ENCODE data around the gene RPS6KB2. TPM values are rescaled to one million over a fixed set of nuclear protein-coding genes. Genes with fewer than 3 reads are reported as not detected.

Gene RPS6KB2
- total and polyA plus RNA-seq, 9 of the 15 experiments (the other 6 are each of a cell fraction or from before 2014, with no cell fraction given), result 0.42 to 122 (median 82.6) TPM

DNA sequence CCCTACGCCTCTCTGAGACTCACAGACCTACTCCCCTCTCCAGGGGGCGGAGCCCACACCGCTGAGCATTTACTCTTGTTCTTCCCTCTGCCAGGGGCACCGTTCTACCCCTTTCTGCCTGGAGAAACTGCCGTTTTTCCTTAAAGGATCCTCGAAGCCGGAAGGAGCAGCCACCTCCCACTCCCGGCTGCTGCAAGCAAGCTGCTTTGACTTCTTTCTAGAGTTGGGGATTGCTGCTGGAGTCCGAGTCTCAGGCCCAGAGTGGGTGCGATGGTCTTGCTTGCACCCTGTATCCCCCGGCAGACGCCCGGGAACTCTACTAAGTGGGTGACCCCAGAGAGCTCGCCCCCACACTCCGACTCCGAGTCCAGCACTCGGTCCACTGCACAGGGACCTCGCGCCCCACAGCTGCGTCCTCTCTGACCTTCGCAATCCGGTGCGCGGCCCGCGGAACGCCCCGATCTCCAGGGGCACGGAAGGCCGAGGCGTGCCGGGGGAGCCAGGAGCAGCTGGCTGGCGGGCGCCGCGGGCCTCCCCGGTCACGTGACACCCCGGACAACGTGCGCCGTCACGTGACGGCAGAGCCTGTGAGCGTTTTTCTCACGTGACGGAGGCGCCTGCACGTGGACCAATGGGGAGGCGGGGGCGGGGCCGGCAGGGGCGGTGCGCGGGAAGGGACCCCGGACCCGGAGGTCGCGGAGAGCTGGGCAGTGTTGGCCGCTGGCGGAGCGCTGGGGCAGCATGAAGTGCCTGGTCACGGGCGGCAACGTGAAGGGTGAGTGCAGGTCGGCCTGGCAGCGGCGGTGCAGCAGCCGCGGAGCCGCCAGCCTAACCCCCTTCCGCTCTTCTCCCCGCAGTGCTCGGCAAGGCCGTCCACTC is 36.8 kb upstream of the RPS6KB2 start, which contains the start of gene RAD9A (continued):
- TF ChIP-seq, protein P1, sequence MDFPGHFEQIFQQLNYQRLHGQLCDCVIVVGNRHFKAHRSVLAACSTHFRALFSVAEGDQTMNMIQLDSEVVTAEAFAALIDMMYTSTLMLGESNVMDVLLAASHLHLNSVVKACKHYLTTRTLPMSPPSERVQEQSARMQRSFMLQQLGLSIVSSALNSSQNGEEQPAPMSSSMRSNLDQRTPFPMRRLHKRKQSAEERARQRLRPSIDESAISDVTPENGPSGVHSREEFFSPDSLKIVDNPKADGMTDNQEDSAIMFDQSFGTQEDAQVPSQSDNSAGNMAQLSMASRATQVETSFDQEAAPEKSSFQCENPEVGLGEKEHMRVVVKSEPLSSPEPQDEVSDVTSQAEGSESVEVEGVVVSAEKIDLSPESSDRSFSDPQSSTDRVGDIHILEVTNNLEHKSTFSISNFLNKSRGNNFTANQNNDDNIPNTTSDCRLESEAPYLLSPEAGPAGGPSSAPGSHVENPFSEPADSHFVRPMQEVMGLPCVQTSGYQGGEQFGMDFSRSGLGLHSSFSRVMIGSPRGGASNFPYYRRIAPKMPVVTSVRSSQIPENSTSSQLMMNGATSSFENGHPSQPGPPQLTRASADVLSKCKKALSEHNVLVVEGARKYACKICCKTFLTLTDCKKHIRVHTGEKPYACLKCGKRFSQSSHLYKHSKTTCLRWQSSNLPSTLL (IDR thresholded peaks at IDR 0.05), result no peak
- TF ChIP-seq SNIP1 (IDR thresholded peaks at IDR 0.05; ENCODE audit: low read depth) (no peak), ZNF146 (CRISPR knock-in tag; IDR thresholded peaks at IDR 0.05; ENCODE audit: unreplicated experiment) (no peak), TARDBP (IDR thresholded peaks at IDR 0.05) (peak; percentile 50; the same call in 1 of the 2 replicates), ZNF75A (CRISPR knock-in tag; IDR thresholded peaks at IDR 0.05) (no peak), ZNF830 (CRISPR knock-in tag; IDR thresholded peaks at IDR 0.05) (no peak), OTX1 (CRISPR knock-in tag; IDR thresholded peaks at IDR 0.05) (no peak), ADNP (tag; IDR thresholded peaks at IDR 0.05) (no peak), HNRNPLL (IDR thresholded peaks at IDR 0.05; ENCODE audit: low read depth, low read length, poor library complexity, severe bottlenecking) (peak; percentile 31), ZNF57 (CRISPR knock-in tag; IDR thresholded peaks at IDR 0.05) (no peak), SIX5 (IDR thresholded peaks at IDR 0.05; ENCODE audit: borderline replicate concordance in 1 of 2, insufficient read depth in 1 of 2, low read depth in 1 of 2, low read length in 2 of 2) (no peak), SREBF1 (IDR thresholded peaks at IDR 0.05; ENCODE audit: borderline replicate concordance, low read depth, low read length) (peak; percentile 83), GTF2F1 (IDR thresholded peaks at IDR 0.05; ENCODE audit: low read depth, low read length) (peak; percentile 69; the same call in 1 of the 2 replicates), MAZ (CRISPR knock-in tag; conservative IDR thresholded peaks at IDR 0.05 in 1 of 2, IDR thresholded peaks at IDR 0.05 in 1 of 2) (peak; percentile 69 to 78)
- TF ChIP-seq, protein P2, sequence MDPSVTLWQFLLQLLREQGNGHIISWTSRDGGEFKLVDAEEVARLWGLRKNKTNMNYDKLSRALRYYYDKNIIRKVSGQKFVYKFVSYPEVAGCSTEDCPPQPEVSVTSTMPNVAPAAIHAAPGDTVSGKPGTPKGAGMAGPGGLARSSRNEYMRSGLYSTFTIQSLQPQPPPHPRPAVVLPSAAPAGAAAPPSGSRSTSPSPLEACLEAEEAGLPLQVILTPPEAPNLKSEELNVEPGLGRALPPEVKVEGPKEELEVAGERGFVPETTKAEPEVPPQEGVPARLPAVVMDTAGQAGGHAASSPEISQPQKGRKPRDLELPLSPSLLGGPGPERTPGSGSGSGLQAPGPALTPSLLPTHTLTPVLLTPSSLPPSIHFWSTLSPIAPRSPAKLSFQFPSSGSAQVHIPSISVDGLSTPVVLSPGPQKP (CRISPR knock-in tag; IDR thresholded peaks at IDR 0.05), result no peak
- TF ChIP-seq, protein P3, sequence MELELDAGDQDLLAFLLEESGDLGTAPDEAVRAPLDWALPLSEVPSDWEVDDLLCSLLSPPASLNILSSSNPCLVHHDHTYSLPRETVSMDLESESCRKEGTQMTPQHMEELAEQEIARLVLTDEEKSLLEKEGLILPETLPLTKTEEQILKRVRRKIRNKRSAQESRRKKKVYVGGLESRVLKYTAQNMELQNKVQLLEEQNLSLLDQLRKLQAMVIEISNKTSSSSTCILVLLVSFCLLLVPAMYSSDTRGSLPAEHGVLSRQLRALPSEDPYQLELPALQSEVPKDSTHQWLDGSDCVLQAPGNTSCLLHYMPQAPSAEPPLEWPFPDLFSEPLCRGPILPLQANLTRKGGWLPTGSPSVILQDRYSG (tag; conservative IDR thresholded peaks at IDR 0.05; ENCODE audit: low read depth), result no peak
- TF ChIP-seq, protein P4, sequence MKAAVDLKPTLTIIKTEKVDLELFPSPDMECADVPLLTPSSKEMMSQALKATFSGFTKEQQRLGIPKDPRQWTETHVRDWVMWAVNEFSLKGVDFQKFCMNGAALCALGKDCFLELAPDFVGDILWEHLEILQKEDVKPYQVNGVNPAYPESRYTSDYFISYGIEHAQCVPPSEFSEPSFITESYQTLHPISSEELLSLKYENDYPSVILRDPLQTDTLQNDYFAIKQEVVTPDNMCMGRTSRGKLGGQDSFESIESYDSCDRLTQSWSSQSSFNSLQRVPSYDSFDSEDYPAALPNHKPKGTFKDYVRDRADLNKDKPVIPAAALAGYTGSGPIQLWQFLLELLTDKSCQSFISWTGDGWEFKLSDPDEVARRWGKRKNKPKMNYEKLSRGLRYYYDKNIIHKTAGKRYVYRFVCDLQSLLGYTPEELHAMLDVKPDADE (conservative IDR thresholded peaks at IDR 0.05; ENCODE audit: control insufficient read depth, low read depth, low read length), result peak; percentile 93
- TF ChIP-seq, protein P5, sequence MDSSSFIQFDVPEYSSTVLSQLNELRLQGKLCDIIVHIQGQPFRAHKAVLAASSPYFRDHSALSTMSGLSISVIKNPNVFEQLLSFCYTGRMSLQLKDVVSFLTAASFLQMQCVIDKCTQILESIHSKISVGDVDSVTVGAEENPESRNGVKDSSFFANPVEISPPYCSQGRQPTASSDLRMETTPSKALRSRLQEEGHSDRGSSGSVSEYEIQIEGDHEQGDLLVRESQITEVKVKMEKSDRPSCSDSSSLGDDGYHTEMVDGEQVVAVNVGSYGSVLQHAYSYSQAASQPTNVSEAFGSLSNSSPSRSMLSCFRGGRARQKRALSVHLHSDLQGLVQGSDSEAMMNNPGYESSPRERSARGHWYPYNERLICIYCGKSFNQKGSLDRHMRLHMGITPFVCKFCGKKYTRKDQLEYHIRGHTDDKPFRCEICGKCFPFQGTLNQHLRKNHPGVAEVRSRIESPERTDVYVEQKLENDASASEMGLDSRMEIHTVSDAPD (CRISPR knock-in tag; IDR thresholded peaks at IDR 0.05), result no peak
- TF ChIP-seq, protein P6, sequence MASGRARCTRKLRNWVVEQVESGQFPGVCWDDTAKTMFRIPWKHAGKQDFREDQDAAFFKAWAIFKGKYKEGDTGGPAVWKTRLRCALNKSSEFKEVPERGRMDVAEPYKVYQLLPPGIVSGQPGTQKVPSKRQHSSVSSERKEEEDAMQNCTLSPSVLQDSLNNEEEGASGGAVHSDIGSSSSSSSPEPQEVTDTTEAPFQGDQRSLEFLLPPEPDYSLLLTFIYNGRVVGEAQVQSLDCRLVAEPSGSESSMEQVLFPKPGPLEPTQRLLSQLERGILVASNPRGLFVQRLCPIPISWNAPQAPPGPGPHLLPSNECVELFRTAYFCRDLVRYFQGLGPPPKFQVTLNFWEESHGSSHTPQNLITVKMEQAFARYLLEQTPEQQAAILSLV (tag; IDR thresholded peaks at IDR 0.05), result no peak

All from K562 (cell line).